GM12865 (cell line): ENCODE results near the gene B4GALNT4.

Experiments used
- DNase-seq: peaks from one replicate; pipeline ENCODE4 v3.0.0; 2010; ENCODE audit warnings: low read depth
- H3K4me3 ChIP-seq: 2 replicates; pipeline ENCODE4 v1.5.1; 2011; ENCODE audit warnings: mild to moderate bottlenecking, low read depth, low read length, control low read depth
- CTCF ChIP-seq: IDR thresholded peaks from 2 replicates; pipeline ENCODE4 v1.5.1; 2011; ENCODE audit warnings: low read length, control low read depth, low read depth, inconsistent platforms; ENCODE audit not compliant: insufficient read depth; ENCODE audit errors: missing control alignments

B4GALNT4 gene

GRCh38 chr11:380996-381395, 11.7 kb downstream of the B4GALNT4 start:
- H3K4me3 ChIP-seq, result no peak overlapping the region
- no peak for TF ChIP-seq CTCF
- DNase-seq, result no peak

- DNase-seq, result no peak
- H3K4me3 ChIP-seq, result no peak overlapping the region
- TF ChIP-seq CTCF, result no peak
Measured at GRCh38 chr11:381501-382072, 12.3 kb downstream of the B4GALNT4 start.

GRCh38 chr11:382081-382629, 12.9 kb downstream of the B4GALNT4 start:
- no peak for TF ChIP-seq CTCF
- H3K4me3 ChIP-seq, result no peak overlapping the region
- no peak for DNase-seq

DNA sequence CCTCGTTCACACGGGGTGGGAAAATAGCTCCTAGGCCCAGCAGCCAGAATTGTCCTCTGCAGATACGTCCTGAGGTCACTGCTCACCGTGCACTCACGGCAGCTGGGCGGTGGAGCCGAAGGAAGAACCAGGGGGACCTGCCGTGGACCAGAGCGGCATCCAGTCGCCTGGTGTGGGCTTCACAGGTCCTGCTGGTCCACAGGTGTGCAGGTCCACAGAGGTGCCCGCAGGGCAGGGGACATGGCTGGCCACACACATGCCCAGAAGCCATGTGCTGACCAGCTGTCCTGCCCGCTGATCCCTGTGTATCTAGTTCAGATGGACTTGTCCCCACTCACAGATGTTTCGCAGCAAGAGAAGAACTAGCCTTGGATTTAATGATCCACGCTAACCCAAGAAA, 14.1 kb downstream of the B4GALNT4 start:
- no peak for DNase-seq
- no peak overlapping the region for H3K4me3 ChIP-seq
- TF ChIP-seq CTCF, result no peak

GRCh38 chr11:384511-384910, 15.2 kb downstream of the B4GALNT4 start:
- H3K4me3 ChIP-seq, result no peak overlapping the region
- TF ChIP-seq CTCF, result no peak
- DNase-seq, result no peak

- DNase-seq, result no peak
- H3K4me3 ChIP-seq, result no peak overlapping the region
- TF ChIP-seq CTCF, result no peak
Measured at GRCh38 chr11:385594-386351, 16.5 kb downstream of the B4GALNT4 start.
